Glutamatergic neuron (in vitro differentiated cells): Measurements from ENCODE around the gene RDH13. TPM values are rescaled to one million over a fixed set of nuclear protein-coding genes. Genes with fewer than 3 reads are reported as not detected.

Source experiments
- DNase-seq: peaks from one replicate; pipeline ENCODE4 v3.0.0; 2022
- H3K27ac Mint-ChIP-seq: one replicate; pipeline ENCODE4 v1.8.0; 2020; ENCODE audit warnings: mild to moderate bottlenecking, mixed read lengths, inconsistent platforms; ENCODE audit not compliant: unreplicated experiment
- H3K27me3 Mint-ChIP-seq: one replicate; pipeline ENCODE4 v1.8.0; 2020; ENCODE audit warnings: mild to moderate bottlenecking, moderate library complexity, mixed read lengths, inconsistent platforms; ENCODE audit not compliant: unreplicated experiment
- H3K36me3 Mint-ChIP-seq: one replicate; pipeline ENCODE4 v1.8.0; 2020; ENCODE audit warnings: mild to moderate bottlenecking, mixed read lengths, inconsistent platforms; ENCODE audit not compliant: unreplicated experiment
- H3K4me1 Mint-ChIP-seq: one replicate; pipeline ENCODE4 v1.8.0; 2020; ENCODE audit warnings: mild to moderate bottlenecking, low read depth, mixed read lengths, inconsistent platforms; ENCODE audit not compliant: unreplicated experiment
- H3K4me3 Mint-ChIP-seq: one replicate; pipeline ENCODE4 v1.8.0; 2020; ENCODE audit warnings: mild to moderate bottlenecking, mixed read lengths, inconsistent platforms; ENCODE audit not compliant: unreplicated experiment
- H3K9me3 Mint-ChIP-seq: one replicate; pipeline ENCODE4 v1.8.0; 2020; ENCODE audit warnings: mild to moderate bottlenecking, moderate library complexity, mixed read lengths, inconsistent platforms; ENCODE audit not compliant: unreplicated experiment
- CTCF ChIP-seq: fragments of 200-600 bp; sonication (generic); IDR thresholded peaks from one replicate; pipeline ENCODE4 v1.5.0; 2021; ENCODE audit not compliant: partially characterized antibody, unreplicated experiment
- total RNA-seq: library from RNA; stranded (reverse); fragmentation: NEBNext Ultra II Directional; extraction: Animal tissue kit (Norgen Biotek cat#: 25700); gene quantifications from one replicate; pipeline ENCODE4 v1.2.1, GENCODE V29; 2021; ENCODE audit not compliant: unreplicated experiment

The RDH13 gene
- total RNA-seq, 1 donor from 2014 or later: 17.9 TPM

- Mint-ChIP-seq H3K4me1 (peaks cover 24% of the 10 kb centered on the region), H3K27me3 (peaks cover 40% of the 10 kb centered on the region), H3K9me3 (peaks cover 34% of the 10 kb centered on the region), H3K27ac (peak overlapping the region; percentile 100), H3K4me3 (peak overlapping the region; percentile 100), H3K36me3 (peaks cover 8% of the 10 kb centered on the region)
- DNase-seq: peak; percentile 99
- no peak for TF ChIP-seq CTCF
These were observed 24.0 kb upstream of the RDH13 start for GRCh38 chr19:55086730-55087541.

GRCh38 chr19:55085923-55086715 lies 23.2 kb upstream of the RDH13 start:
- peak overlapping the region; percentile 85 for H3K27ac Mint-ChIP-seq
- H3K4me3 Mint-ChIP-seq: peak overlapping the region; percentile 92
- H3K27me3 Mint-ChIP-seq: peaks cover 40% of the 10 kb centered on the region
- peak; percentile 71 for DNase-seq
- H3K9me3 Mint-ChIP-seq: peaks cover 36% of the 10 kb centered on the region
- peaks cover 24% of the 10 kb centered on the region for H3K4me1 Mint-ChIP-seq
- no peak for TF ChIP-seq CTCF
- peaks cover 8% of the 10 kb centered on the region for H3K36me3 Mint-ChIP-seq

GRCh38 chr19:55084416-55084815 lies 21.5 kb upstream of the RDH13 start:
- no peak for DNase-seq
- H3K36me3 Mint-ChIP-seq: peaks cover 9% of the 10 kb centered on the region
- H3K27ac Mint-ChIP-seq: no peak overlapping the region
- peak overlapping the region; percentile 53 for H3K4me3 Mint-ChIP-seq
- TF ChIP-seq CTCF: no peak
- peaks cover 19% of the 10 kb centered on the region for H3K4me1 Mint-ChIP-seq
- H3K9me3 Mint-ChIP-seq: peaks cover 34% of the 10 kb centered on the region
- peaks cover 43% of the 10 kb centered on the region for H3K27me3 Mint-ChIP-seq

GRCh38 chr19:55083004-55083850 lies 20.3 kb upstream of the RDH13 start:
- peaks cover 11% of the 10 kb centered on the region for H3K4me1 Mint-ChIP-seq
- DNase-seq: no peak
- peak overlapping the region; percentile 68 for H3K4me3 Mint-ChIP-seq
- H3K27me3 Mint-ChIP-seq: peaks cover 43% of the 10 kb centered on the region
- TF ChIP-seq CTCF: no peak
- H3K9me3 Mint-ChIP-seq: peaks cover 33% of the 10 kb centered on the region
- no peak overlapping the region for H3K27ac Mint-ChIP-seq
- H3K36me3 Mint-ChIP-seq: peaks cover 12% of the 10 kb centered on the region
